ENCODE data around the gene MADD.
"Not testable (repeated sequence)": the region's sequence is repeated elsewhere in the genome, so short reads cannot be mapped to it uniquely, and the experiment has no call there.

The MADD gene

DNA sequence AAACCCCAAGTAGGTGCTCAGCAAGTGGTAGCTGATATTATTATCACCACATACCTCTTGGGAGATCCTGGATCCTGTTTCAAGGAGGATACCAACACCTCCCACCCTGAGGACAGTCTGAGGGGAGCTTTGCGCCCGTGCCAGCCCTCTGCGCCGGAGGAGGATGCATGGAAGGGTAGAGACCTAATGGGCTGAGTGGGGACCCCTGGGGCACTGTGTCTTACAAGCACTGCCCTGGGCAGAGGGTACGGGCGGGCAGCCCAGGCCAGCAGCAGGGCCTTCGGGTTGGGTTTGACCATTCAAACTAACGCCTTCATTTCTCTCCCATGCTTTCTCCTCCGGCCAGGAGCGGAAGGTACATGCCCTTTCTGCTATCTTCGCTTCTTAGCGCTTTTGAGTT, 56.3 kb downstream of the MADD start:
- DNase-seq: no peak

GRCh38 chr11:47327025-47327424, 57.1 kb downstream of the MADD start:
- no peak for DNase-seq

DNA sequence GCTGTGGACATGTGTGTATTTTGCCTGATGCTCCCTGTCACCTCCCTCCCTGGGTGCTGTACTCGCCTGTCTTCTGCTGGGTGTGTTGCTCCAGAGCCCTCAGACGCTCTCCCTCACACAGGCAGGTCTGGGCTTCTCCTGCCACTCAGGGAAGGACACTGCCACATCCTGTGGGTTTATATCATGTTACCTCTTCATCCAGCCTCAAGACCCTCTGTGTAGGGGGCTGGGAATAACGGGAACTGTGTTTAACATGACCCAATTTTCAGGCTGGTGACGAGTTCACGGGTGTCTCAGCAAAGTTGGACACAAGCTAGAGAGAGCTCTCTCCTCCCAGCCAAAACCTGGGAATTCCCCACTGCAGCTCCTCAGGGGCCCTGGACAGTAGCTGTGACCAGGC, 58.0 kb downstream of the MADD start:
- DNase-seq: peak in 1 of 3 donors; percentile 3

DNA sequence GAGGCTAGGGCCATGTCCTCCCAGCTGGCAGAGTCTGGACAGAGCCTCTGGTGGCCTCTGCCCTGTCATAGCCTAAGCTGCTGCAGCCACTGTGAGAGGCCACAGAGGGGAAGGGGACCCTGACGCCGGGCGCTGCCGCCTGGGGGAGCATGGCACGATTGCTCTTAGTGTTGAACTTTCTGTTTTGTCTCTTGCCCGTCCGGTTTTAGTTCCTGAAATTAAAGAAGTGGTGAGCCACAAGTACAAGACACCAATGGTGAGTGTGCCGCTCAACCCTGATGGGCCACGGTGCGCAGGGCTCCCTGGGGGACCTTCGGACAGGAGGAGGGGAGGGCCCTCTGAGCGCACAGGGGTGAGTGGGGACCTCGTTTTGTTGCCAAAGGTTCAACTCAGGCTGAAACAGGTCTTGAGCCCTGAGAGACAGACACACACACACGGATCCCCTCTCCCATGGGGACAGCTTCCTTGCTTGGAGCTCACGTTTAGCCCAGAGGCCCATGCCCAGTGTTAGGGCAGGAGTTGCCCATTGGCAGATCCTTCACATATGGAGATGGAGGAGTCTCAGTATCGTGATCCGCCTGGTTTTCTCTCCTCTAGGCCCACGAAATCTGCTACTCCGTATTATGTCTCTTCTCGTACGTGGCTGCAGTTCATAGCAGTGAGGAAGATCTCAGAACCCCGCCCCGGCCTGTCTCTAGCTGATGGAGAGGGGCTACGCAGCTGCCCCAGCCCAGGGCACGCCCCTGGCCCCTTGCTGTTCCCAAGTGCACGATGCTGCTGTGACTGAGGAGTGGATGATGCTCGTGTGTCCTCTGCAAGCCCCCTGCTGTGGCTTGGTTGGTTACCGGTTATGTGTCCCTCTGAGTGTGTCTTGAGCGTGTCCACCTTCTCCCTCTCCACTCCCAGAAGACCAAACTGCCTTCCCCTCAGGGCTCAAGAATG, 58.8 kb downstream of the MADD start:
- DNase-seq: peak; percentile 51 to 54 (median 52)

GRCh38 chr11:47329431-47329986, 59.6 kb downstream of the MADD start:
- no peak for DNase-seq

DNA sequence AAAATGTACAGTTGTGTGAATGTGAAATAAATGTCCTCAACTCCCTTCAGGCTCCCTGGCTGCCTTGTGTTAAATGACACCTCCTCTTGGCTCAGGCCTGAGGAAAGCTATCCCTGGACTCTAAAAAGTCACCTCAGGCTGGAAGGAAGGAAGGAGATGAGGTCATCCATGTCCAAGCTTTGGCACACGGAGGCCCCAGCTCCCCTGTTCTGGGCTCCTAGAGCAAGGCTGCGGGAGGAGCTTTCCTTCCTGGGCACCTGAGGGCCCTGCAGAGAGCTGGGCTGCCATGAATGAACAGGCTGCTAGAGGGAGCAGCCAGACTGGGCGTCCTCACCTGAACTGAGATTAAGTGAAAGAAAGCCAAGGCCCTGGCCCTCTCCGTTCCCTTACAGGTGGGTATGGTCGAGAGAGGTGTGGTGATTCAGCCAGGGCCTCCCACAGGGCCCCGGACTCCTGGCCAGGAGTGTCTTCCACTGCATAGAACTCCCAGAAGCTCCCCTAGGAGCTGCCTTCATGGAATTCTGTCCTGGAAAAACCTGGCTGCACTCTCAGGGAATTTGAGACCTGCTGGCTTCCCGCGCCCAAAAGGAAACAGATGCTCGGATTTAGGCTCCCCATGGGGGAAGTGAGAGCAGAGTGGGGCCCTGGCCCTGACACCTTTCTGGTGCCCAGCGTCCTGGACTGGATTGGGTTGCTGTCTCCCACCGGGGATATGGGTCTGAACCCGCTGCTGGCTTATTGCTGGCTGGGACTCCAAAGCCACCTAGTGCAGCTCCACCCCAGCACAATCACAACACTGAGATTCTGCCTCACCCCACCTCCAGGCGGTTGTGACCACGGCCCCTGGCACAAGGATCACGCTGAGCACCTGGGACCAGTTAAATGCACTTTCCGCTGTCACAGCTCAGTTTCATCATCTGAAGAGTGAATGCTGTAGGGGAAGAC, 60.3 kb downstream of the MADD start:
- no peak for DNase-seq

GRCh38 chr11:47331454-47332302, 61.7 kb downstream of the MADD start:
- no peak for DNase-seq

DNA sequence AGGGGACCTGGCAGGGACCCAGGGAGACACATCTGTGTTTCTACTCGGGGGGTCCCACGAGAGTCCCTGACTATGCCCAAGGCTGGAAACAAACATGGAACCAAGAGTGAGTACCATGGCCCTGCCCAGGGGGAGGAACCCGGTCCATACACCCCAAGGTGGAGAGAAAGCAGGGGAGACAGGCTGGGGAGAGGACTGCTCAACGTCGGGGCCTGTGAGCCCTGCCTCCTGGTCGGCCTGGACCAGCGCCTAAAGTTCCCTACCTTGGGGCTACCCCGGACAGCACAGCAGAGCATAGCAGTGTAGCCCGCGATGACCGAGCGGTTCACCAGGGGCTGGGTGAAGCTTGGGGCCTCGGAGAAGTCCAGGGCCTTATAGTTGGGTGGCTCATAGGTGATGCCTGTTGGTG, 62.4 kb downstream of the MADD start:
- no peak for DNase-seq

- no peak for DNase-seq
Observed at GRCh38 chr11:47332791-47333525, 63.0 kb downstream of the MADD start.

GRCh38 chr11:47333526-47333845, 63.6 kb downstream of the MADD start:
- DNase-seq: no peak

DNA sequence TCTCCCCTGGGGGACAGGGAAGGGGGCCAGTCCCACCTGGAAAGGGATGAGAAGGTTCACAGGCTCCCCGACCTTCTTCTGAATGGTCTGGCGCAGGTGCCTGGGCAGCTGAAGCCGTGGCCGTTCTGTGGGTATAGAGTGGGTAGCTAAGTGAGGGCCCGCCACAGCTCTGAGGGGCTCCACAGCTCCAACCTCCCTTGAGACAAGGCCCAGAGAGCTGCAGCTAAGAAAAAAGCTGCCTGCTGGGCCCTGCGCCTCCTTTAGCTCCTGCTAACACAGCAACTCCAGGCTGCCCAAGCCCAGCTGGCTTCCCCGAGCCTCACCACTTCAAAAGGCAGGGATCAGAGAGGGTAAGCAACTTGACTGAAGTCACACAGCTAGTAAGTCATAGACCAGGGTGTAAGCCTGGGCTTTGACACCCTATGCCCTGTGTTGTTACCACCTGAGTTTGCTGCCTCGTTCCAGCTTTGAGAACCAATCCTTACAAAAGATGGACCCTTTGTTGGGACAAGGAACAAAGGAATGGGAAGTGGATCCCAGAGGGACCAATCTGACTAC, 64.0 kb downstream of the MADD start:
- no peak for DNase-seq

GRCh38 chr11:47334699-47335411, 64.9 kb downstream of the MADD start:
- DNase-seq: not testable (repeated sequence)

- DNase-seq: no peak
Observed at GRCh38 chr11:47335733-47336132, 65.8 kb downstream of the MADD start.

DNA sequence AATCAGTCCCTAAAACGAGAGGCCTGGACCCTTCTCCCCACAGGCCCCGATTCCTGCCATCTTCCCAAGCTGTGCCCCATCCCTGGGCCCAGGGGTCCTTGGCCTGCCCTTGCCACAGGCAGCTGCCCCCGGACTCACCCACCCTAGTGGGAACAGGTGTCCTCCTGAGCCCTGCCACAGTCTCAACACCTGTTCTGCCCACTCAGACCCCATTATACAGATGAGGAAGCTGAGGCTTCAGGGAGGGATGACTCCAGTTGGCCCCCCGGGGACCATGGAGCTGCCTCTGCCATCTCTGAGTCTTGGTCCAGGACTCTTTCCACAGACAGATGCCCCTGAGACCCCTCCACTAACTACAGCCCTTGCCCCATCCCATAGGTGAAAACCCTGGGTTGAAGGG, 66.7 kb downstream of the MADD start:
- no peak for DNase-seq

DNA sequence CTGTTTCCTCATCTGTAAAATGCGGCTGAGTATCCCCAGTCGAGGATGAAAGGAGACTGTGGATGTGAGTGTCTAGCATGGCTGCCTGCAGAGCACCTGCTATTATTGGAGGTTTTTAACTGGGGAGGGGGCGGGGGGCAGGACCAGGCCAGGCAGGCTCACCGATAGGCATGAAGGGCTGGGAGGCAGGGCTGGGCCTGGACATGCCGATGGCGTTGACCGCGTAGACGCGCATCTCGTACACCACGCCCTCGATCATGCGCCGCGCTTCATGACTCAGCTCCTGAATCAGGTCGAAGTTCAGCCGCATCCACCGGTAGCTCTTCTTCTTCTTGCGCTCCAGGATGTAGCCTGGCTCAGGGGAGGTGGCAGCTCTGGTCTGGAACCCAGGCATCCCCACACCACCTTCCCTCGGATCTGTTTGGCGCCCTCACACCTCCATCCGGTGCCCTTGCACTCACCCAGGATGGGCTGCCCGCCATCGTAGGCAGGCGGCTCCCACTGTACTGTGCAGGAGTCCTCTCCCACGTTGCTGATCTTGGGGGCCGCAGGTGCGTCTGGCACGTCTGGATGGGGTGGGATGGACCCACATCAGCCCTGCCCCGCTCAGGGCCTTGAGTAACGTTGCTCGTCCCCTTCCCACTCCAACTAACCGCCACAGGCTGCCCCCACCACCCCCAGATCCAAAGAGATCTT, 67.4 kb downstream of the MADD start:
- no peak for DNase-seq

GRCh38 chr11:47338396-47339241, 68.7 kb downstream of the MADD start:
- no peak for DNase-seq

- DNase-seq: no peak
Observed at GRCh38 chr11:47340010-47340409, 70.1 kb downstream of the MADD start.

DNA sequence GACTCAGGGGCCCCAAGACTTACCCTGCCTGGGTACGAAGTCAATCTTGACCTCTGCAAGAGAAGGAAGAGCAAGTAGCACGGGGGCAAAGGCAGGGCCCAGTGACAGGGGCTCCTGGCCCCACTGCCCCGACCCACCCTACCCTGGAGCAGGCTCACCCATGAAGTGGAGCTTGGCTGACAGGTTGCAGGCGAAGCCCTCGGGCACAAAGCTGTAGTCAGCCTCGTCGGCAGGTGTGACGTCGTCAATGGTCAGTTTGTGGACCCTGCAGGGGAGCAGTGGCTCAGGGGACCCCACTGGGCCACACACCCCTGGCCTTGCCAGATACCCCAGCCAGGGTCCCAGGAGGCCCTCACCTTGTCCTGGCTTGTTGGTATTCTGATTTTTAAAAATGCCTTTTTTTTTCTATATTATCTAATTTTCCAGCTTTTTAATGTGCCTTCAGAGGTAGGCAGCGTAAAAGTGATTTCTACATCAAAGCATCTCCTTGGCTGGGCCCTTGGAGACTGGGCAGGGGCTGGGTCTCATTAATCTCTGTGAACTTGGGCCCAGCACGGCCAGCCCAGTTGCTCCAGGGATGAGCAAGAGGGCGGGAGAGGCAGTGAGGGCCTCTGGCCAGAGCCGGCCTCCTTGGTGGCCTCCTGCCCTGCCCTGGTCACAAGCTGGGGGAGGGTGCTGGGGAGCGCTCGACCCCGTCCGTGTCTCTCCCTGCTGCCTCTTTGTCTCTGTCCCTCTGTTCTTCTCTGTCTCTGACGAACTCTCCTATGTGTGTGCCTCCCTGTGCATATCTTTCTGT, 71.2 kb downstream of the MADD start:
- DNase-seq: no peak
